Thyroid gland (tissue), 4 donors: Measurements from ENCODE around the gene ALDOC.

Source experiments
- POLR2A ChIP-seq, 2 donors: fragments of 450-650 bp; IDR thresholded peaks; one replicate each; pipeline ENCODE4 v1.6.1; 2017; ENCODE audit warnings: antibody characterized with exemption in 2 of 2, mild to moderate bottlenecking in 2 of 2, moderate library complexity in 1 of 2
- TF ChIP-seq, protein P1 (sequence below), 6 experiments: fragments of 200-600 bp in 3 of 6; fragments of 450-650 bp in 3 of 6; sonication (generic) in 3 of 6; IDR thresholded peaks; one replicate each; pipeline ENCODE4 v1.5.1; 2016 to 2019; ENCODE audit warnings: antibody characterized with exemption in 6 of 6, mild to moderate bottlenecking in 2 of 6, inconsistent platforms in 1 of 6, moderate library complexity in 1 of 6

DNA sequence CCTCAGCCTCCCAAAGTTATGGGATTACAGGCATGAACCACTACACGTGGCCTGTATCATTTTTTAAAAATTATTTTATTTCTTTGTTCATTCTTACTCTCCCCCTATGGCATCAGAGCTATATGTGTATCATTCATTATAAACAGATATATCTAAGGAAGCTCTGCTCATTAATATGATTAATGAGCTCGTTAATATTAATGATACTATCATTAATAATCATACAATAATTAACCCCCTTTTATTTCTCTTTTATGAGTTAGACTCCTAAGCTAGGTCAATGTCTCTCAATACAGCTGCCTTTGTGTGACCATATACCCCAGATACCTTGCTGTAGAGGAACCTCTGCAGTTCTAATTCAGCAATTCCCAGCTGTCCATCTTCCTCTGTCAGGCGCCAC, 41.8 kb upstream of the ALDOC start:
- TF ChIP-seq, protein P1, sequence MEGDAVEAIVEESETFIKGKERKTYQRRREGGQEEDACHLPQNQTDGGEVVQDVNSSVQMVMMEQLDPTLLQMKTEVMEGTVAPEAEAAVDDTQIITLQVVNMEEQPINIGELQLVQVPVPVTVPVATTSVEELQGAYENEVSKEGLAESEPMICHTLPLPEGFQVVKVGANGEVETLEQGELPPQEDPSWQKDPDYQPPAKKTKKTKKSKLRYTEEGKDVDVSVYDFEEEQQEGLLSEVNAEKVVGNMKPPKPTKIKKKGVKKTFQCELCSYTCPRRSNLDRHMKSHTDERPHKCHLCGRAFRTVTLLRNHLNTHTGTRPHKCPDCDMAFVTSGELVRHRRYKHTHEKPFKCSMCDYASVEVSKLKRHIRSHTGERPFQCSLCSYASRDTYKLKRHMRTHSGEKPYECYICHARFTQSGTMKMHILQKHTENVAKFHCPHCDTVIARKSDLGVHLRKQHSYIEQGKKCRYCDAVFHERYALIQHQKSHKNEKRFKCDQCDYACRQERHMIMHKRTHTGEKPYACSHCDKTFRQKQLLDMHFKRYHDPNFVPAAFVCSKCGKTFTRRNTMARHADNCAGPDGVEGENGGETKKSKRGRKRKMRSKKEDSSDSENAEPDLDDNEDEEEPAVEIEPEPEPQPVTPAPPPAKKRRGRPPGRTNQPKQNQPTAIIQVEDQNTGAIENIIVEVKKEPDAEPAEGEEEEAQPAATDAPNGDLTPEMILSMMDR (IDR thresholded peaks at IDR 0.05) = no peak
- no peak for TF ChIP-seq POLR2A (IDR thresholded peaks at IDR 0.05)
